Ovary (tissue), 9 donors: ENCODE measurements around the gene SUGCT. TPM values are rescaled to one million over a fixed set of nuclear protein-coding genes. Genes with fewer than 3 reads are reported as not detected.

Experiments
- DNase-seq, 5 donors: peaks; one replicate each; pipeline ENCODE4 v3.0.0-alpha.2; 2019 to 2020
- H3K27ac ChIP-seq, 2 donors: fragments of 200-600 bp; one replicate each; pipeline versions ENCODE4 v1.5.1 to v1.8.0; 2019 to 2022
- H3K27me3 ChIP-seq: fragments of 200-600 bp; one replicate; pipeline ENCODE4 v1.8.0; 2022
- H3K36me3 ChIP-seq: fragments of 200-600 bp; sonication (generic); one replicate; pipeline ENCODE4 v1.5.1; 2019
- H3K4me1 ChIP-seq: one replicate; pipeline ENCODE4 v1.8.1; 2013; ENCODE audit warnings: mild to moderate bottlenecking, moderate library complexity; ENCODE audit not compliant: insufficient read depth
- H3K4me3 ChIP-seq: fragments of 200-600 bp; sonication (generic); one replicate; pipeline ENCODE4 v1.5.1; 2017
- H3K9me3 ChIP-seq, 2 donors: fragments of 200-600 bp in 1 of 2; sonication (generic) in 1 of 2; one replicate each; pipeline versions ENCODE4 v1.5.1 to v1.8.1; 2013 to 2019; ENCODE audit warnings: mild to moderate bottlenecking in 1 of 2, moderate library complexity in 1 of 2
- EP300 ChIP-seq: sonication (generic); formaldehyde crosslinking; IDR thresholded peaks from one replicate; pipeline ENCODE4 v1.6.1; 2017; ENCODE audit warnings: antibody characterized with exemption
- POLR2A ChIP-seq: fragments of 450-650 bp; IDR thresholded peaks from one replicate; pipeline ENCODE4 v1.6.1; 2017; ENCODE audit warnings: antibody characterized with exemption, mild to moderate bottlenecking, moderate library complexity
- WGBS, 3 donors: extraction: QIAGEN DNeasy Blood & Tissue Kit in 1 of 3; methylation state at CpG; one replicate each; pipeline versions ENCODE4 v1.1.5 to v1.1.7; 2013 to 2017; 5-methylcytosine and 5-hydroxymethylcytosine counted together
- intact Hi-C, 4 donors: fragments of 100-400 bp; cut with DNase I; formaldehyde crosslinking; loops; one replicate each; pipeline versions ENCODE4 v1.11.0 to v1.15.1; 2022 to 2023
- polyA plus RNA-seq, 2 donors: library from polyadenylated mRNA; stranded (reverse); fragments of 200-250 nt in 1 of 2; fragments of 350-450 nt in 1 of 2; fragmentation: Illumina TruSeq in 1 of 2; extraction: RNeasy Lipid Tissue Mini Kit (QIAGEN cat#74804) in 1 of 2; gene quantifications; one replicate each; pipeline ENCODE4 v1.2.3, GENCODE V29; 2013 to 2014
- total RNA-seq, 7 donors: library from RNA; depleted of rRNA in 2 of 7; stranded (reverse); fragments of >200 nt in 2 of 7; fragmentation: NEBNext Ultra II Directional in 3 of 7; extraction: Animal tissue kit (Norgen Biotek cat#: 25700) in 3 of 7; gene quantifications; one replicate each; pipeline versions ENCODE4 v1.1.0 to v1.2.4, GENCODE V29; 2016 to 2023
- TF ChIP-seq, protein P1 (sequence below), 3 donors: fragments of 450-650 bp in 2 of 3; fragments of 200-600 bp in 1 of 3; IDR thresholded peaks; one replicate each; pipeline versions ENCODE4 v1.5.1 to v1.8.0; 2016 to 2022; ENCODE audit warnings: antibody characterized with exemption in 3 of 3, mild to moderate bottlenecking in 1 of 3
- donor health status: DM: no; HTN: no; CAD: no; lungs with moderate emphysema.
- donor health status: DM: no; HTN: no; CAD: no.
- donor health status: Bipolar disorder and iron deficiency.
- donor health status: DM: yes; HTN: yes; CAD: no.
- donor health status: DM: no; HTN: no; CAD: no.
- donor health status: DM: yes; HTN: yes; CAD: no.

The SUGCT gene
- total and polyA plus RNA-seq, 9 donors: 3.4 to 9.3 (median 7.8) TPM

DNA sequence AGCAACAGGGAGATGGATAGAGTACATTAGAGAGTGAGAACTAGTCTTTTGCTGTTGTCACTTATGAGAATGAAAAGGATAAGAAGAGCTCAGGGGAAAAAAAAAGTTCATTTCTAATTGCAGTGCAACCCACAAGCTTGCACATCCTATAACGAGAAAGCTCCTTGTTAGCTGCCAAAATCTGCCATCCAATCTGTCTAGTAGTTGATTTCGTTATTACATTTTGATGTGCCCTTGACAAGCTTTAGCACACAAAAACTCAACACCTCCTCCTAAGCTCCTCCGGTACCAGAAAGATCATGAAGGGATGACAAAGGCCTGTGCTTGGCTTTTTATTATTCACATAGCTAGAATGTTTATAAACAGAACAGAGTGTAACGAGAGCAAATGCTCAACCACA is 519.4 kb downstream of the SUGCT start:
- TF ChIP-seq, protein P1, sequence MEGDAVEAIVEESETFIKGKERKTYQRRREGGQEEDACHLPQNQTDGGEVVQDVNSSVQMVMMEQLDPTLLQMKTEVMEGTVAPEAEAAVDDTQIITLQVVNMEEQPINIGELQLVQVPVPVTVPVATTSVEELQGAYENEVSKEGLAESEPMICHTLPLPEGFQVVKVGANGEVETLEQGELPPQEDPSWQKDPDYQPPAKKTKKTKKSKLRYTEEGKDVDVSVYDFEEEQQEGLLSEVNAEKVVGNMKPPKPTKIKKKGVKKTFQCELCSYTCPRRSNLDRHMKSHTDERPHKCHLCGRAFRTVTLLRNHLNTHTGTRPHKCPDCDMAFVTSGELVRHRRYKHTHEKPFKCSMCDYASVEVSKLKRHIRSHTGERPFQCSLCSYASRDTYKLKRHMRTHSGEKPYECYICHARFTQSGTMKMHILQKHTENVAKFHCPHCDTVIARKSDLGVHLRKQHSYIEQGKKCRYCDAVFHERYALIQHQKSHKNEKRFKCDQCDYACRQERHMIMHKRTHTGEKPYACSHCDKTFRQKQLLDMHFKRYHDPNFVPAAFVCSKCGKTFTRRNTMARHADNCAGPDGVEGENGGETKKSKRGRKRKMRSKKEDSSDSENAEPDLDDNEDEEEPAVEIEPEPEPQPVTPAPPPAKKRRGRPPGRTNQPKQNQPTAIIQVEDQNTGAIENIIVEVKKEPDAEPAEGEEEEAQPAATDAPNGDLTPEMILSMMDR (IDR thresholded peaks at IDR 0.05): no peak
- TF ChIP-seq POLR2A (no peak), EP300 (no peak)
- intact Hi-C loops: no loop called here
- Histone ChIP-seq H3K27me3 (no peaks in the 10 kb centered on the region), H3K27ac (no peak overlapping the region), H3K4me3 (no peak overlapping the region), H3K4me1 (no peaks in the 10 kb centered on the region), H3K9me3 (no peaks in the 10 kb centered on the region), H3K36me3 (no peaks in the 10 kb centered on the region)
- DNase-seq: no peak
- WGBS, 3 donors: 83 to 94% (median 90%) methylated on average over 4 of the region's 4 CpGs

DNA sequence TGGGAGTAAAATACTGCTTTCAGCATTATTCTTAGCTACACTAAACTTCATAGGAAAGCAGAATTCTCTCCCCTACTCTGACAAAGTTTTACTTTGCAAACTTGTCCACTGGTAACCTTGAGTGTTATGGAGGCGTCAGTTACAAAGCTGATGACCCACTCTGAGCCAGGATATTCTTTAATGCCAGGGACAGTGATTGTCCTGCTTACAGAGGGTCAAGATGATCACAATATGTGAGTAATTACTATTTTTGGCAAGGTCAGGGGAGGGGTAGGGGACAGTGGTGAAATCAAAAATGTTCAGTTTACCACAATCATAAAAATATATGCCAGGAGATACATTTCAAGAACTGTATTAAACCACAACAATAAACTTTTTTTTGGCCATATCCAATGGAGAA is 520.6 kb downstream of the SUGCT start:
- 93 to 95% (median 94%) methylated on average over 1 of the region's 1 CpG for WGBS, 3 donors
- H3K9me3 ChIP-seq: no peaks in the 10 kb centered on the region
- H3K27me3 ChIP-seq: no peaks in the 10 kb centered on the region
- no peak for DNase-seq
- no peaks in the 10 kb centered on the region for H3K4me1 ChIP-seq
- TF ChIP-seq POLR2A: no peak
- no peak for TF ChIP-seq EP300
- TF ChIP-seq, protein P1 (IDR thresholded peaks at IDR 0.05): no peak
- no peak overlapping the region for H3K4me3 ChIP-seq
- intact Hi-C loops: no loop called here
- H3K36me3 ChIP-seq: no peaks in the 10 kb centered on the region
- H3K27ac ChIP-seq: no peak overlapping the region

DNA sequence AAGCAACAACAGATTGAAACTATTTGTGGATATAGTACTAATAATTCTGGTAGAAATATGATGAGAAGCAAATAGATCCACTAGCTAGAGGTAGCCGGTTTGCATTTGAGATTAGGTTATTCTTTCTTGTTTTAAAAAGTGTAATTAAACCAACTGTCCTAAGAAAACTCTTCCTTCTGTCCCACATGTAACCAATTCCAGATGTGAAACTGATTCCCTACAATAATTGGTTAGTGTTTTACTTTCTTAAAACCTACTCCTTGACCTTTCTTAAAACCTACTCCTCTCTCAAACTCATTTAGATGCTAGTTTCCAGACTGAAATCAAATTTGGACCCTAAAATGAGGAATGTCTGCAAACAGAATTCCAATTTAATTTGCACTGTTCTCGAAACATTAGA is 521.5 kb downstream of the SUGCT start:
- 60 to 69% (median 69%) methylated on average over 2 of the region's 2 CpGs for WGBS, 3 donors
- no peak overlapping the region for H3K4me3 ChIP-seq
- H3K9me3 ChIP-seq: no peaks in the 10 kb centered on the region
- H3K27me3 ChIP-seq: no peaks in the 10 kb centered on the region
- intact Hi-C loops: no loop called here
- no peak overlapping the region for H3K27ac ChIP-seq
- no peaks in the 10 kb centered on the region for H3K4me1 ChIP-seq
- DNase-seq: no peak
- TF ChIP-seq, protein P1 (IDR thresholded peaks at IDR 0.05): no peak
- TF ChIP-seq POLR2A (no peak), EP300 (no peak)
- no peaks in the 10 kb centered on the region for H3K36me3 ChIP-seq

DNA sequence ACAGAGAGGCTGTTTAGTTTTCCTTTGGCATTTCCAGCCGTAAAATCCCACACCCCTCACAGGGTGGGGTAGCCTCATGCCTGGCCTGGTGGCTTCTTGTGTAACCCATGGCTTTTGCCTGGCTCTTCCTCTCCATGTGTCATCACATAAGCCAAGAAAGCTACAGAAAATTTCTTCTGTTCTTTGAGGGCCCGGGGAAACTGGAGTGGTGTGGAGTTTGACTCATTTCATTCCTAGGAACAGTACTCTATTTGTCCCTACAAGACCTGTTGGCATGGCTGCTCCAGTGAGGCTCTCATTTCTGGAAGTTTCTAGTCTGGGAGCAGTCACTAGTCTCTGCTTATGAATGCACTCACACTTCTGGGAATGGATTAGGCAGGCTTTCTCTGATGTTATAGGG is 523.9 kb downstream of the SUGCT start:
- Histone ChIP-seq H3K36me3 (no peaks in the 10 kb centered on the region), H3K4me3 (no peak overlapping the region), H3K9me3 (no peaks in the 10 kb centered on the region), H3K27ac (no peak overlapping the region), H3K27me3 (no peaks in the 10 kb centered on the region), H3K4me1 (no peaks in the 10 kb centered on the region)
- intact Hi-C loops: no loop called here
- TF ChIP-seq, protein P1 (IDR thresholded peaks at IDR 0.05): no peak
- TF ChIP-seq EP300 (no peak), POLR2A (no peak)
- DNase-seq: no peak
- WGBS, 3 donors: 91 to 95% (median 92%) methylated on average over 2 of the region's 2 CpGs

DNA sequence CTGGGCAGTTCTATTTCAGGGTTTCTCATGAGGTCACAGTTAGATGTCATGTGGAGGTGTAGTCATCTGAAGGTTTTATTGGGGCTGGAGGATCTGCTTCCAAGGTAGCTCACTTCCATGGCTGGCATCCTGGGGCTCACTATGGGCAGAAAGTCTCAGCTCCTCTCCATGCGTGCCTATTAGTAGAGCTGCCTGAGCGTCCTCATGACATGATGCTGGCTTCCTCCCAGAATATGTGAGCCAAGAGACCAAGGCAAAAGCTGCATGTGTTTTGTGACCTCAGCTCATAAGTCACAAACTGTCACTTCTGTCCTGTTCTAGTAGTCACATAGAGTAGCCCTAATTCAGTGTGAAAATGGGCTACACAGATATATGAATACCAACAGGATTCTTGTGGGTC is 524.4 kb downstream of the SUGCT start:
- no peaks in the 10 kb centered on the region for H3K27me3 ChIP-seq
- no peaks in the 10 kb centered on the region for H3K36me3 ChIP-seq
- no peaks in the 10 kb centered on the region for H3K9me3 ChIP-seq
- intact Hi-C loops: no loop called here
- TF ChIP-seq EP300: no peak
- TF ChIP-seq, protein P1 (IDR thresholded peaks at IDR 0.05): no peak
- no peak for TF ChIP-seq POLR2A
- no peaks in the 10 kb centered on the region for H3K4me1 ChIP-seq
- H3K27ac ChIP-seq: no peak overlapping the region
- no peak overlapping the region for H3K4me3 ChIP-seq
- WGBS, 3 donors: 72 to 85% (median 77%) methylated on average over 2 of the region's 2 CpGs
- DNase-seq: no peak
